HG03469 (cell line): ENCODE measurements around the gene SCN4A.
"Not testable (repeated sequence)": the region's sequence is repeated elsewhere in the genome, so short reads cannot be mapped to it uniquely, and the experiment has no call there.

ENCODE experiments used
- ATAC-seq: cut with Tn5 transposase; IDR thresholded peaks from one replicate; pipeline ENCODE4 v1.9.1; 2021; ENCODE audit warnings: mild to moderate bottlenecking, moderate library complexity, moderate number of reproducible peaks; ENCODE audit not compliant: unreplicated experiment

The SCN4A gene

DNA sequence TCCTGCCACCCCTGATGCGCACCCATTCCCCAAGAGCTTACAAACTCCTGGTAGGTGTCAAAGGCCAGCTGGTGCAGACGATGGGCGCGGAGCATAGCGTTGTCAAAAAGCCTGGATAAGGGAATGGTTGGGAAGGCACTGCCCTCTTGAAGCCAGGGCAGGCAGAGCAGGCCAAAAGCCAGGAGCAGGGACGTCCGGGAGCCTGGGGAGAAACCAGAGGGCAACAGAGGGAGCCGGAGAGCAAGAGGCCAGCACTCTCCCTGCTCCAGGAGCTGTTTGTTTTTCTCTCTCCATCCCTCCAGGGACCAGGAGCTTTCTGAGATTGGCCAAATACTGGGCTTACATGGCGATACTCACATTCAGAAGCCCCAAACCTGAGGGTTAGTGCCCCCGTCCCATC is 54.4 kb downstream of the SCN4A start:
- no peak for ATAC-seq

DNA sequence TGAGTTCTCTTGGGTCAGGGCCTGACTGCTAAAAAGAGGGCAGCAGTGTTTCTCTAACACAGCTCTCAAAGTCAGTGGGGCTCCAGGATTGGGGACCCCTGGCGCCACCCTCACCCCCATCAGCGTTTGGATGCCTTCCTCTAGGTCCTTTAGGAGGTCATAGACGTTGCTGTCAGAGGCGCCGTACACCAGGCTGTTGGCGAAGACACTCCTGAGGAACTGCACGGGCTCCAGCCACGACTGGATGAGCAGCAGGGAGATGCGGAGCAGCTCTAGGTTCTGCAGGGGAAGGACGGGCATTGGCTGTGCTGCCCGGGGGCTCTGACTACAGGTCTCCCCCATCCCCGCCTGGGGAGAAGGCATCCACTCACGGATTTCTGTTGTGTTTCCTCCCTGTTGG is 55.1 kb downstream of the SCN4A start:
- ATAC-seq: no peak

DNA sequence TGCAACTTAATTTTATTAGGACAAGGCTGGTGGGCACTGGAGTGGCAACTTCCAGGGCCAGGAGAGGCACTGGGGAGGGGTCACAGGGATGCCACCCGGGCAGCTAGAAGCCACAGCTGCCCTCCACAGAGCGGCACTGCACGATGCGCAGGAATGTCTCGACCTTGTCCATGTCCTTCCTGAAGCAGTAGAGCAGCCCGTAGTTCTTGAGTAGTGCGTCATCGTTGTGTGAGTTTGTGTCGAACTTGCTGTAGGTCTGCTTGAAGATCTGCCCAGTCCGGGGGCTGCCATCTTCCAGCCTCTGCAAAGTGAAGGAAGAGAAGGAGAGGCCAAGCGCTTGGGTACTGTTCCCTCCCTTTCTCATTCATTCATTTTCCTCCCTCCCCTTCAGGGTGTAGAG is 55.5 kb downstream of the SCN4A start:
- not testable (repeated sequence) for ATAC-seq

GRCh38 chr17:63916566-63917185 is 56.0 kb downstream of the SCN4A start:
- no peak for ATAC-seq

GRCh38 chr17:63915753-63916152 is 57.0 kb downstream of the SCN4A start:
- not testable (repeated sequence) for ATAC-seq

DNA sequence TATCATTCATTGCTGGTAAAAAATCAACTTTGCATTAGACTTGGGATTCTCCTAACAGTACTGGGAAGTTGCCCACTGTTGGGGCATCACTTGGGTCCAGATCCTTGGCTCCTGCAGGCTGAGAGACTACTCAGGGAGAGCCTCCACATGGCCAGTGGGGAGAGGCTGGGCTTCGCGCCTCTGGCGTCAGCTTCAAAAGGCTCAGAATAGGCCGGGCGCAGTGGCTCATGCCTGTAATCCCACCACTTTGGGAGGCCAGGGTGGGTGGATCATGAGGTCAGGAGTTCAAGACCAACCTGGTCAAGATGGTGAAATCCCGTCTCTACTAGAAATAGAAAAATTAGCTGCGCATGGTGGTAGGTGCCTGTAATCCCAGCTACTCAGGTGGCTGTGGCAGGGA is 58.2 kb downstream of the SCN4A start:
- ATAC-seq: no peak

- ATAC-seq: no peak
Observed at GRCh38 chr17:63911657-63912100, 61.0 kb downstream of the SCN4A start.

DNA sequence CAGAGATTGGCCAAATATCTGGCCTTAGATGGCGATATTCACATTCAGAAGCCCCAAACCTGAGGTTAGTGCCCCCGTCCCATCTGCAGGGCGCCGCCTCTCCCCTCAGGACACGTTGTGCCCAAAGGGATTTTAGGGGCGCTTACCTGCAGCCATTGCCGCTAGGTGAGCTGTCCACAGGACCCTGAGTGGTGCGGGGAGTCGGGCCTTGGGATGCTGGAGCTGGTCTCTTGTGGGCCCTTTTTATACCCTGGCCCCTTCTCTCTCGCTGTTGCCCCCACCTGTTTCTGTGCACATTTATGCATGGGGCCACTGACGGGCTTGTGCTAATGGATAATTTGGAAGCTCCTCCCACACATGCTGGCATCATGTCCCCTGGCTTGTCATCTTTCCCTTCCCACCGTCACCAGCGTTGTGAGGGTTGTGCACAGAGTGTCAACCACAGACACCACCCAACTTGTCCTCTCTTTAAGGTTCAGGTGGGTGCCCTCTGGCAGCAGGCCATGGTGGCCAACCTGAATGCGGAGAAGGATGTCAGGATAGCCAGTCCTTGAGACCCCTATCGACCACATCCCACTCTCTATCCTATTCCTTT is 61.6 kb downstream of the SCN4A start, which contains the start of gene CSHL1:
CSHL1 (minus strand) TSS at position 218 of the 595 bp plus-strand sequence; CDS start at position 156, 62 bp downstream.
- no peak for ATAC-seq

DNA sequence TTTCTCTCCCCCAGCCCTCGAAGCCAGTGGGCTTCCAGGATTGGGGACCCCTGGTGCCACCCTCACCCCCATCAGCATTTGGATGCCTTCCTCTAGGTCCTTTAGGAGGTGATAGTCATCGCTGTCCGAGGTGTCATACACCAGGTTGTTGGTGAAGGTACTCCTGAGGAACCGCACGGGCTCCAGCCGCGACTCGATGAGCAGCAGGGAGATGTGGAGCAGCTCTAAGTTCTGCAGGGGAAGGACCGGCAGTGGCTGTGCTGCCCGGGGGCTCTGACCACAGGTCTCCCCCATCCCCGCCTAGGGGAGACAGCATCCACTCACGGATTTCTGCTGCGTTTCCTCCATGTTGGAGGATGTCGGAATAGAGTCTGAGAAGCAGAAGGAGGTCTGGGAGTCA is 62.6 kb downstream of the SCN4A start:
- no peak for ATAC-seq

- ATAC-seq: not testable (repeated sequence)
Observed at GRCh38 chr17:63909586-63909985, 63.1 kb downstream of the SCN4A start.

DNA sequence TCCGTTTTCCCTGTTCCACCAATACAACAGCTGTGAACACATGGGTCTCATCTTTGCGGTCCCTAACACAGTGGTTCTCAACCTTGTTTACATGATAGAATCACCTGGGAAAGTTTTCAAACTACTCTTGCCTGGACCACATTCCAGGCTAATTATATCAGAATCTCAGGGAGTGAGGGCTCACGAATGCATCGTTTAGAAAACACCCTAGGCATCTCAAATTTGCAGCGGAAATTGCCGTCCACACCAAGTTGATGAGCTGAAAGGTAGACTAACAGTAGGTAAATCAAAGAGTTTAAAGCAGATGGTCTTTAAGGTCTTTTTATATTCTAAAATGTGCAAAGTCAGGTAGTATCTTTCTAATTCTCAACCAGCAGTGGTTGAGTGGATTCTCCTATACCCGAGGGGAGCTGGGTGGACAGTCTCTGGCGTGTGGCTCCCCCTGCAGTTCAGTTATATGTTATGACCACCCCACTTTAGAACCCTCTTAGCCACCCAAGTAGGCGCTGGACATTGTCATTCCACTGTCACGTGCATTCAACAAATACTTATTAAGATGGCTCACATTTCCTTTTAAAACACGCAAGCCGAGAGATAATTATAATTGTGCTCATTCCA is 65.4 kb downstream of the SCN4A start:
- not testable (repeated sequence) for ATAC-seq

GRCh38 chr17:63904796-63905195 is 67.9 kb downstream of the SCN4A start:
- not testable (repeated sequence) for ATAC-seq

- ATAC-seq: not testable (repeated sequence)
Observed at GRCh38 chr17:63903787-63904201, 68.9 kb downstream of the SCN4A start.

GRCh38 chr17:63901971-63902370 is 70.7 kb downstream of the SCN4A start:
- ATAC-seq: not testable (repeated sequence)

DNA sequence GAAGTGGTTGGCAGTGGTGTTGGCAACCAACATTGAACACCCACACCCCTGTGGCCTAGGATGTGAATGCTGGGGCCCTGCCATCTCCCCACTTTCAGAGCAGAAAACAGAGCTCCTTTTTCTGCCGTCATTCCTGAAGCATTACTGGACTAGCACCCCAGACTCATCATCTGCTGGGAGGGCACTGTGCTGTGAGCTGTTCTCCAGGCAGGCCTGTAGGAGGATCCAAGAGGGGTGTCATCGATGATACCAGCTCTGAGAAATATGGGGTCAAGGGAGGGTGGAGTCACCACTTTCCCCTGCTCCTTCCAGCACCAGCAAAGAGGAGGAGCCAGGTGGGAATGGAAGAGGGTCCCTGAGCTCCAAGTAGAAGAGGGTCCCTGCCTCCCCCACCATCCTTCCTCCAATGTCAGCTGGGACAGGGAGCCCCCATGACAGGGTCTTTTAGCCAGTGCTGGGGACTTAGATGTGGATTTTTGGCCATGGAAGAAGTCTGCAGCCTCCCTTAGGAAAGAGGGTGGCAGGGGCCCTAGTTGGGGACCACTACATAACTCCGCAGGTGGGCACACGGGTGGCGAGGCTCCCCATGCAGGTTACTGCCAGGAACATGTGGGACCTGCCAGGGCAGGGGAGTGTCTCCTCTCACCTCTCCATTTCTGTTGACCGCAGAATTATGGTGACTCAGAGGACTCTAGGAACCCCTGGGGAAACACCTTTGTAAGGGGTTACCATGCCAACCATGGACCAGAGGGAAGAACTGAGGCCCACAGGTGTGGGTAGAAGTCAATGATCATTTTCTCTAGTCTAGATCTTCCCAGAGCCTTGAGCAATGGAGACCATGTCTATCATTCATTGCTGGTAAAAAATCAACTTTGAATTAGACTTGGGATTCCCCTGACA is 73.6 kb downstream of the SCN4A start:
- ATAC-seq: not testable (repeated sequence)

DNA sequence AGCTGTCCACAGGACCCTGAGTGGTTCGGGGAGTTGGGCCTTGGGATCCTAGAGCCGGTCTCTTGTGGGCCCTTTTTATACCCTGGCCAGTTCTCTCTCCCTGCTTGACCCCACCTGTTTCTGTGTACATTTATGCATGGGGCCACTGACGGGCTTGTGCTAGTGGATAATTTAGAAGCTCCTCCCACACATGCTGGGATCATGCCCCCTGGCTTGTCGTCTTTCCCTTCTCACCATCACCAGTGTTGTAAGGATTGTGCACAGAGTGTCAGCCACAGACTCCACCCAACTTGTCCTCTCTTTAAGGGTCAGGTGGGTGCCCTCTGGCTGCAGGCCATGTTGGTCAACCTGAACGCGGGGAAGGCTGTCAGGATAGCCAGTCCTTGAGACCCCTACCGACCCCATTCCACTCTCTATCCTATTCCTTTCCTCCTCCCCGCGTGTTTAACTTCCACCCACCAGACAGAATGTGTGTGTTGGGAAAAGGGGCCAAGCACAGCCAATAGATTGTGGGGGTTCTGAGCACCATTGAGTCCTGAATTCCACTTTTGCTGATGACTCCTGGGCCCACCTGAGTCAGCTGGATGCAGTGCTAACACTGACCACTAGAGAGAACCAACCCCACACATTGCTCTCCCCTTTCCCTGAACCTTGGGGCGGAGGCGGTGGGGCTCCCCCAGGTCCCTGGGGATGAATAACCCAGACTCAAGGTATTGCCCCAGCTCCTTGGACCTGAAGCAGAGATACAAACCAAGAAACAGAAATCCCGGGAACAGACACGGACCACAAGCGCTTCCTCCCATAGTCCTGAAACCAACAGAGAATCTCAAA is 76.0 kb downstream of the SCN4A start, which contains the start of gene CSH1:
CSH1 (minus strand) TSS at position 51 of the 831 bp plus-strand sequence. CDS start 63 bp downstream, outside the sequence.
- not testable (repeated sequence) for ATAC-seq

GRCh38 chr17:63894821-63895220 is 77.9 kb downstream of the SCN4A start:
- ATAC-seq: not testable (repeated sequence)

DNA sequence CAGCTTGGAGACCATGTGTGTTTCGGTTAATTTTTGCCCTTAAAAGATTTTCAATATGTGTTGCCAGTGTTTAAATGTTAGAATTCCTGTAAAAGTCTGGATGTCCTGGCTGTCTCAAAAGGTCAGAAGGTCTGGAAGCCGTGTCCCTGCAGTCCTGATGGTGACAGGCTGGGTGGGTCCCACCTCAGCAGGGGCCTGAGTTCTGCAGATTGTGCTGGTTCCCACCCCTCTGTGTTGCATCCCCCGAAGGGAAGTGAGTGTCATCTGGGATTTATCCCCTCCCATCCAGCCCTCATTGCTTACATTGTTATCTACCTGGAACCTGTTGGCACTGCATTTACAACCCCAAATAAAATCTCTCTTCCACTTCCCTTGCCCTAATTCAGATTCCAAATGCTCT is 78.7 kb downstream of the SCN4A start:
- not testable (repeated sequence) for ATAC-seq

GRCh38 chr17:63892316-63893037 is 80.2 kb downstream of the SCN4A start:
- ATAC-seq: not testable (repeated sequence)
